Subcutaneous adipose tissue (tissue), 4 donors: ENCODE data around the gene ZNF277. TPM values are rescaled to one million over a fixed set of nuclear protein-coding genes. Genes with fewer than 3 reads are reported as not detected.

Experiments used
- total RNA-seq, 4 donors: library from RNA; depleted of rRNA; stranded (reverse); fragments of >200 nt; gene quantifications; one replicate each; pipeline ENCODE4 v1.1.0, GENCODE V29; 2016
- TF ChIP-seq, protein P1 (sequence below): fragments of 450-650 bp; IDR thresholded peaks from one replicate; pipeline ENCODE4 v1.5.1; 2016; ENCODE audit warnings: low read depth, mild to moderate bottlenecking, control low read depth, antibody characterized with exemption, moderate library complexity

Gene ZNF277
- total RNA-seq, 4 donors from 2014 or later: 36.9 to 46.1 (median 38.4) TPM

DNA sequence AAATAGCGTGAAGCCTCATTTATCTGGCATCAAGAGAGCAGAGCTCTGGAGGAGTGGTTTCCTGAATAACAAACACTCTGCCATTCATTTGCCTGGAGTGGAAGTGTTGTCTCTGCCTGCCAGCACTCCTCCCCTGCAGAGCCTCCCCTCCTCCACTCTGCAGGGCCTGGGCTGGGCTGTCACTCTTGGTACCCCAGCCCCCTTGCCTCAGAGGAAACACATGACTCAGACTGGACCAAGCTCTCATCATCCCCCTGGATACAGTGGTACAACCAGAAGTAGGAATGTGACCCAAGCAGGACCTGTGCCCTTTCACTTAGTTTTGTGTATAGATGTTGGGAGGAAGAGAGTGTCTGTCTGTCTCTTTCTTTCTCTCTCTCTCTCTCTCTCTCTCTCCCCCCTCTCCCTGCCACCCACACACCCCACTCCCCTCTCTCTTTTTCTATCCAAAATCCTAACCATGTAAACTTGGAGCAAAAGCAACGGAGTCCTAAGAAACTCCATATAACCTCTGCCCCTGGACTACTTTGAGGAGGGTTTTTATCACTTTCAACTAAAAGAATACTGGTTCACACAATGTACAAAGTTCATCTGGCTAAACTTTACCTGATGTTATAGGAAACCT is 44.2 kb upstream of the ZNF277 start:
- TF ChIP-seq, protein P1, sequence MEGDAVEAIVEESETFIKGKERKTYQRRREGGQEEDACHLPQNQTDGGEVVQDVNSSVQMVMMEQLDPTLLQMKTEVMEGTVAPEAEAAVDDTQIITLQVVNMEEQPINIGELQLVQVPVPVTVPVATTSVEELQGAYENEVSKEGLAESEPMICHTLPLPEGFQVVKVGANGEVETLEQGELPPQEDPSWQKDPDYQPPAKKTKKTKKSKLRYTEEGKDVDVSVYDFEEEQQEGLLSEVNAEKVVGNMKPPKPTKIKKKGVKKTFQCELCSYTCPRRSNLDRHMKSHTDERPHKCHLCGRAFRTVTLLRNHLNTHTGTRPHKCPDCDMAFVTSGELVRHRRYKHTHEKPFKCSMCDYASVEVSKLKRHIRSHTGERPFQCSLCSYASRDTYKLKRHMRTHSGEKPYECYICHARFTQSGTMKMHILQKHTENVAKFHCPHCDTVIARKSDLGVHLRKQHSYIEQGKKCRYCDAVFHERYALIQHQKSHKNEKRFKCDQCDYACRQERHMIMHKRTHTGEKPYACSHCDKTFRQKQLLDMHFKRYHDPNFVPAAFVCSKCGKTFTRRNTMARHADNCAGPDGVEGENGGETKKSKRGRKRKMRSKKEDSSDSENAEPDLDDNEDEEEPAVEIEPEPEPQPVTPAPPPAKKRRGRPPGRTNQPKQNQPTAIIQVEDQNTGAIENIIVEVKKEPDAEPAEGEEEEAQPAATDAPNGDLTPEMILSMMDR: no peak

DNA sequence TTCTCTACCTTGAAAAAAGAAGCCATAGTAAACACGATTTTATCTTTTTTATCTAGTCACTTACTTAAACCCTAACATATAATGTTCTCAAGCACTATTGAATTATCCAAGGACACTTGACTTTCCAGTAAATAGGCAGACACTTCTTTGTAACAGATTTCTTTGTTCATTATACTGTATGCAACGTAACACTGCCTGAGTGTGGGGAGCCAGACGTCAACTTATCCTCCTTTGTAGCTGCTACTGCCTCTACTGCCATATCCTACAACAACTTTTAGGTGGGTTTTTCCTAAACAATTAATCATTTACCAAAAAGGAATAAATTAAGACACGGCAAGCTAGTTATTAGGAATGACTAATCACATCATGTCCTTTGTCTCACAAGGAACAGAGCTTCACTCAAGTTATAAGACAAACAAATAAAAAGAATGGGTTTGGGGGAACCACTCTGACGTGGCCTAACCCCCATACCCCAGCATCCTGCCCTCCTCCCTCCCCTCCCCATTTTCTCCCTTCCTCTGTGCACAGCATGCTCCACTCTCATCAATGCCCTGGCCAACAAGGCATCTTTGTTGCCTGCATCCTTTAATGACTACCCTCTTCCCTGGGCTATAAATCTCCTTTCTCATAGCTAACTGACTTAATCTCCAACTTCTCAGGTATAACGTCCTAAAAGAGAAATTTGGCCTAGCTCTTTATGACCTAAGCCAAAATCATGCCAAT is 43.5 kb upstream of the ZNF277 start:
- TF ChIP-seq, protein P1: no peak

DNA sequence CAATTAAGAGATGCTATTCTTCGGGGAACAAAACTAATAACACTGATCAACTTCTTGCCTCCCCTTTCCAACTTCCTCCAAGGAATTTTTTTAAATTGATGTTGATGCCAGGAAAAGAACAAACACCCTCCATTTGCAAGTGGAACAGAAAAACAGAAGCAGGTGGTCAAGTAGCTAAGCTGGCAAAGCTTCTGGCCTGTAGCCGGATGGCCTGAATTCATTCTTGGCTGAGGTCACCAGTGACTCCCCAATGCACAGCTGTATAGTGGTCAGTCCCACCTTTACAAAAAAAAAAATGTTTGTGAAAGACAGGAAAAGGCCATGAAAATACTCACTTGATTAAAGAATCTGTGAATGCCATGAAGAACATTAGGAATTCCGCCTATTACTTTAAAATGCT is 39.3 kb upstream of the ZNF277 start:
- TF ChIP-seq, protein P1: no peak

DNA sequence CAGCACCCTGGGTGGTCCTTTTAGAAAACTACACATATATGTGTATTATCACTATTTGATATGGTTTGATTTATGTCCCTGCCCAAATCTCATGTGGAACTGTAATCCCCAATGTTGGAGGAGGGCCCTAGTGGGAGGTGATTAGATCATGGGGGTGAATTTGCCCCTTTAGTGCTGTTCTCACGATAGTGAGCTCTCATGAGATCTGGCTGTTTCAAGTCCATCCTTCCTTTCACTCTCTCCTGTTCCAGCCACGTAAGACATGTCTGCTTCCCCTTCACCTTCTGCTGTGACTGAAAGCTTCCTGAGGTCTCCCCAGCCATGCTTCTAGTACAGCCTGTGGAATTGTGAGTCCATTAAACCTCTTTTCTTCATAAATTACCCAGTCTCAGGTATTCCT is 37.6 kb upstream of the ZNF277 start:
- TF ChIP-seq, protein P1: no peak

DNA sequence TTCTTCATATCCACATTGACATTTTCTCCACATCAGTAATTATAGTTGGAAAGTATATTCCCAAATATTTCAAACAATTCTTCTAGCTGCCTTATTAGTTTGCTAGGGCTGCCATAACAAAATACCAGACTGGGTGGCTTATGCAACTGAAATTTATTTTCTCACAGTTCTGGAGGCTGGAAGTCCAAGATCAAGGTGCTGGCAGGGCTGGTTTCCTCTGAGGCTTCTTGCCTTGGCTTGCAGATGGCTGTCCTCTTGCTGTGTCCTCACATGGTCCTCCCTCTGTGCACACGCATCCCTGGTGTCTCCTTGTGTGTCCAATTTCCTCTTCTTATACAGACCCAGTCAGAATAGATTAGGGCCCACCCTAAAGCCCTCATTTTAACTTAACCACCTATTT is 34.8 kb upstream of the ZNF277 start:
- TF ChIP-seq, protein P1: no peak

DNA sequence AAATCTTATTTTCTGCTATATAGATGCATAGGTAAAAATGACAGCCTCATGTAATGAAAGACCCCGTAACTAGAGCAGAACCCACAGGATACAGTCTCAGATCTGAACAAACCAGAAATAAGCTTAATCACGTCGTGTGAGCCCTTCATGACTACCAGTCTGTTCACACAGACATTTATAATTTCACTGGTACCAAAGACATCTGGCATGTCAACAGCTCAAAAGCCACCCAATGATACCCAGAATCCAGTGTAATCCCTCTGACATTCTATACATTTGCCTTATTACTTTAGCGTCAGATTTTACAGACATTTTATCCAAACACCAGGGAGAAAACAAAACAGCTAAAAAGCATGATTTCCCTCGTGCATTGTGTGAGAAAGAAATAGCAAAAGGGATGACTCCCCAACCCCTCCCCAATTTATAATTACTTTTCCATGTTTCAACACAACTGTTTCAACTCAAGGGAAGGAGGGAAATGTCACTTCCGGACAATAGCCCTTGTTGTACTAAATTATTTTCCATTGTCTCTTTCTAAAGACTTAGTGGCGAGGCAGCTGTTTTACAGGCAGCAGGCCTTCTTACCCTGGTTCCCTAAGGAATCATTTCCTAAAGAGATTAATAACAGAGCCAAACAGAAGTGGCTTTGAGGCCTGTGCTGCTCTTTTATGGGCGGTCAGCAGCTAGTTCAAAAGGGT is 33.5 kb upstream of the ZNF277 start:
- TF ChIP-seq, protein P1: no peak

DNA sequence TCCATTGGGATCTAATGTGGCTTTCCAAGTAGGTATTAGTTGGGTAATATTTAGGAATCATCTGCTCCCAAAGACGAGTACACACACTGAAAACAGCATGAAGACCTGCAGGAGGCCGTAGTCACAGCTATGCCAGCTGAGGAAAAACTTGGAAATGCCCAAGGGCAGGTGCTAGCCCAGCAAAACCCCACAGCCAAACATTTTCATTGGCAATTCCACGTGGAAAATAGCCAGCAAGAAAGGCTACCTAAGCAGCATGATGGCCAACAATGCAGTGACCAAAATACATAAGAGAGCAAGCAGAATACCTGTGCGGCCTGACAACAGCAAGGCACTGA is 33.0 kb upstream of the ZNF277 start:
- TF ChIP-seq, protein P1: no peak
